Uterus (tissue), 4 donors: ENCODE measurements around the gene TFF3. TPM values are rescaled to one million over a fixed set of nuclear protein-coding genes. Genes with fewer than 3 reads are reported as not detected.

Source experiments
- DNase-seq, 2 donors: peaks; one replicate each; pipeline ENCODE4 v3.0.0-alpha.2; 2019 to 2020
- H3K27ac ChIP-seq, 2 donors: fragments of 200-600 bp; sonication (generic); 1 replicate in 1 of 2; 2 replicates in 1 of 2; pipeline ENCODE4 v1.5.1; 2016 to 2018
- H3K27me3 ChIP-seq, 2 donors: fragments of 200-600 bp; sonication (generic); one replicate each; pipeline ENCODE4 v1.5.1; 2018 to 2019; ENCODE audit warnings: control low read depth in 1 of 2
- H3K36me3 ChIP-seq, 2 donors: fragments of 200-600 bp; sonication (generic); one replicate each; pipeline ENCODE4 v1.5.1; 2019; ENCODE audit warnings: control low read depth in 1 of 2
- H3K4me1 ChIP-seq, 2 donors: fragments of 200-600 bp; sonication (generic); one replicate each; pipeline ENCODE4 v1.5.1; 2018 to 2019; ENCODE audit warnings: control low read depth in 1 of 2
- H3K4me3 ChIP-seq, 2 donors: fragments of 200-600 bp; sonication (generic); 1 replicate in 1 of 2; 2 replicates in 1 of 2; pipeline ENCODE4 v1.5.1; 2018 to 2019; ENCODE audit warnings: mild to moderate bottlenecking in 1 of 2
- H3K9me3 ChIP-seq, 2 donors: fragments of 200-600 bp; sonication (generic); one replicate each; pipeline ENCODE4 v1.5.1; 2019; ENCODE audit warnings: control low read depth in 1 of 2
- POLR2A ChIP-seq, 2 donors: fragments of 450-650 bp; IDR thresholded peaks; one replicate each; pipeline ENCODE4 v1.6.1; 2016; ENCODE audit warnings: antibody characterized with exemption in 2 of 2, mild to moderate bottlenecking in 1 of 2, moderate library complexity in 1 of 2
- intact Hi-C: fragments of 100-400 bp; cut with DNase I; formaldehyde crosslinking; loops from one replicate; pipeline ENCODE4 v1.15.1; 2023; ENCODE audit warnings: low total_unique reads
- total RNA-seq, 4 donors: library from RNA; depleted of rRNA in 3 of 4; stranded (reverse); fragments of >200 nt in 3 of 4; gene quantifications; one replicate each; pipeline versions ENCODE4 v1.1.0 to v1.2.4, GENCODE V29; 2014 to 2023
- TF ChIP-seq, protein P1 (sequence below), 4 experiments: fragments of 200-600 bp in 2 of 4; fragments of 450-650 bp in 2 of 4; sonication (generic) in 2 of 4; IDR thresholded peaks; one replicate each; pipeline ENCODE4 v1.5.1; 2016 to 2019; ENCODE audit warnings: antibody characterized with exemption in 4 of 4, mild to moderate bottlenecking in 2 of 4, moderate library complexity in 1 of 4
- donor health status: DM: yes; HTN: yes; CAD: no.

Gene TFF3
- total RNA-seq, 4 donors from 2014 or later = 1.4 to 49.7 (median 24.2) TPM

DNA sequence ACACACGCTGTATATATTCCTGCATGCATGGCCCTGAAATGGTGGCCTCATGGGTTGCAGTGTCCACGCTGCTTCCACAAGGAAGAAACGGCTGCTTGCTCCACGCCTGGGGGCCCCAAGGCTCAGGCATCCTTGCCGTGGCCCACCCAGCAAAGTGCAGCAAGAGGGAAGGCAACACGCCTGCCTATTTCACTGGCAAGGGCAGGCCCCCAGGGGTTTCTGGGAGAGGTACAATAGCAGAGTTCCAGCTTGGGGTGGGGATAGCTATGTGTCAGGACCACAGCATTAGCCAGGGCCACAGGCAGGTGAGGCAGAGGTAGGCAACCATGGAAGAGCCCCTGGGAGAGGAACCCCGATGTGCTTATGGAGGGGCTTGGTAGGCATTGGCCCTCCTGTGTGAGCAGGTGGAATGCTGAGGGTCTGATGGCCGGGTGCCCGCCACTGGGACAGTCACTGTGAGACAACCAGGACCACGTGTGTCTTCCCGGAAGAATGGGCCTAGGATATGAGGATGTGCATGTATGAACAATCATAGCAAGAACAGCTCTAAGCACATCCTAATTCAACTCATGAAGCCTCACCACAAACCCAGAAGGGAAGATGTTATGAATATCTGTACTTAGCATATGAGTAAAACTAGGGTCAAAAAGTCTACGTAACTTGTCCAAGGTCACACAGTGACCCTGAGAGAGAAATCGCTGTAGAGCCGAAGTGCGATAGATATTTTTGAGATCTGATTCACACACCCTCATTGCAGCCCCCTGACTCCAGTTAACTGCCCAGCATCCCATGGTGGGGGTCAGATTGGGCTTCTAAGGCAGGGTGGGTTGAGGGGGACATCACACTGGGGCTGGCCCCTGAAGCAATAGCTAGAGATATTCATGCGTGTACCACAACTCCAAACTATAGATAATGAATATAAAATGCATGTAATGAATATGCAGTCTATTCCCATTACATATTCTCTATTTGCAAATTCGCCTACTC, 23.8 kb upstream of the TFF3 start:
- Histone ChIP-seq H3K27ac (no peak overlapping the region), H3K4me1 (no peaks in the 10 kb centered on the region), H3K4me3 (no peak overlapping the region), H3K9me3 (no peaks in the 10 kb centered on the region), H3K27me3 (peaks cover 0 to 9% of the 10 kb centered on the region in 2 donors), H3K36me3 (no peaks in the 10 kb centered on the region)
- intact Hi-C loops = no loop called here
- TF ChIP-seq, protein P1, sequence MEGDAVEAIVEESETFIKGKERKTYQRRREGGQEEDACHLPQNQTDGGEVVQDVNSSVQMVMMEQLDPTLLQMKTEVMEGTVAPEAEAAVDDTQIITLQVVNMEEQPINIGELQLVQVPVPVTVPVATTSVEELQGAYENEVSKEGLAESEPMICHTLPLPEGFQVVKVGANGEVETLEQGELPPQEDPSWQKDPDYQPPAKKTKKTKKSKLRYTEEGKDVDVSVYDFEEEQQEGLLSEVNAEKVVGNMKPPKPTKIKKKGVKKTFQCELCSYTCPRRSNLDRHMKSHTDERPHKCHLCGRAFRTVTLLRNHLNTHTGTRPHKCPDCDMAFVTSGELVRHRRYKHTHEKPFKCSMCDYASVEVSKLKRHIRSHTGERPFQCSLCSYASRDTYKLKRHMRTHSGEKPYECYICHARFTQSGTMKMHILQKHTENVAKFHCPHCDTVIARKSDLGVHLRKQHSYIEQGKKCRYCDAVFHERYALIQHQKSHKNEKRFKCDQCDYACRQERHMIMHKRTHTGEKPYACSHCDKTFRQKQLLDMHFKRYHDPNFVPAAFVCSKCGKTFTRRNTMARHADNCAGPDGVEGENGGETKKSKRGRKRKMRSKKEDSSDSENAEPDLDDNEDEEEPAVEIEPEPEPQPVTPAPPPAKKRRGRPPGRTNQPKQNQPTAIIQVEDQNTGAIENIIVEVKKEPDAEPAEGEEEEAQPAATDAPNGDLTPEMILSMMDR (IDR thresholded peaks at IDR 0.05) = no peak
- no peak for TF ChIP-seq POLR2A (IDR thresholded peaks at IDR 0.05)
- no peak for DNase-seq

DNA sequence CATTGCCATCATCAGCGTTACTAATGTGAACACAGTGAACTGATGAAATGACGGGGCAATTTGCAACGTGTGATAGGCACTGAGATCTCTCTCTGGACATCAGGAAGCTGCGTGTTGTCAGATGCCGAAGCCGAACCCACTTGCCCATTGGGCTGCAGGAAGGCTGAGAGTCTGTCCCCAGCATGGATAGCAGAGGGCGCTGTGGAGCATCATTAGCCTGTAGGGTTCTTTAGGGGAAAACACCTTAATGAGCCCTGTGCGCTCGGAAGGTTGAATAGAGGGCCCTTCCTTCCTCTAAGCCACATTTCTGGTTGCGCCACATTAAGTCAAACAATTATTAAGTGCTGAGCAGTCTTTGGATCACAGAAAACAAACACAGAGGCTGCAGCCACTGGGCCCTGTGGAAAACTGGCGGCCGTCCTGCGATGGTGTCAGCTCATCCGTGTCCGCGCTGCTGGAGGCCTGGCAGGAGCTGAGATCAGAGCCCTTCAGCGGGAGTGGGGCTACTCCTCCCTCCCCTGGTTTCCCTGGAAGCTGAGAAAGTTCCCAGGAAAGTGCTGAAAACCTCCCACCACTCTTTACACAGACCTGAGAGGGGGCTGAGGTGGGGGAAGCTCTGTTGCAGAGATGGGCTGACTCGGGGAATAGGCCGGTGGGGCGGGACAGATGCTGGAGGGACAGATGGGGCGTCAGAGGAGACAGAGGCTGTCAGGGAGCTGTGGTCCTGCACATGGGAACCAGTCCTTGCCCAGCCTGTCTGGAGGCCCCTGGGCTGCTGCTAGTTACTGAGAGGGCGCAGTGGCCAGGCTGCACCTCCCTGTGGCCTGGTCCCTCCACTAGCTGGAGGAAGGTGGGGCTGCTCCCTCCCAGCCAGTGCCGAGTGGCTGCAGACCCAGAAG, 22.9 kb upstream of the TFF3 start:
- no peak for TF ChIP-seq POLR2A (IDR thresholded peaks at IDR 0.05)
- TF ChIP-seq, protein P1 (IDR thresholded peaks at IDR 0.05) = peak; percentile 22 to 53 (median 33)
- no peaks in the 10 kb centered on the region for H3K36me3 ChIP-seq
- peak; percentile 24 to 46 for DNase-seq
- peaks cover 0 to 9% of the 10 kb centered on the region in 2 donors for H3K27me3 ChIP-seq
- no peak overlapping the region for H3K27ac ChIP-seq
- H3K9me3 ChIP-seq = no peaks in the 10 kb centered on the region
- no peaks in the 10 kb centered on the region for H3K4me1 ChIP-seq
- intact Hi-C loops = no loop called here
- no peak overlapping the region for H3K4me3 ChIP-seq

DNA sequence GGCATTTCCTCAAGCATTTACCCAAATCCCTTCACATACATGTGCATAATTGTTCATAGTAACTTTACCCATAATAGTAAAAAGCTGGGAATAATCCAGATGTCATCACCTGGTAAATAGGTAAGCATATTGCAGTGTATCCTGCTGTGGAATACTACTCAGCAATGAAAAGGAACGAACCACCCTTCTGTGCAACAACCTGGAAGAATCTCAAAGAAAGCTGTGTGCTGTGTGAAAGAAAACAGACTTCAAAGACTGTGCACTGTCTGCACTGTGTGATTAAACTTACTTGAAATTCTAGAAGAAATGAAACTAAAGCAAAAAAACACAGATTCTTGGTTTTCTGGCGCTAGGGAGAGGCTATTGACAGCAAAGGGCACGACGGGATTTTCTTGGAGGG, 22.1 kb upstream of the TFF3 start:
- Histone ChIP-seq H3K4me3 (no peak overlapping the region), H3K27ac (no peak overlapping the region), H3K27me3 (peaks cover 0 to 9% of the 10 kb centered on the region in 2 donors), H3K4me1 (no peaks in the 10 kb centered on the region), H3K9me3 (no peaks in the 10 kb centered on the region), H3K36me3 (no peaks in the 10 kb centered on the region)
- intact Hi-C loops = no loop called here
- TF ChIP-seq, protein P1 (IDR thresholded peaks at IDR 0.05) = no peak
- TF ChIP-seq POLR2A (IDR thresholded peaks at IDR 0.05) = no peak
- no peak for DNase-seq

DNA sequence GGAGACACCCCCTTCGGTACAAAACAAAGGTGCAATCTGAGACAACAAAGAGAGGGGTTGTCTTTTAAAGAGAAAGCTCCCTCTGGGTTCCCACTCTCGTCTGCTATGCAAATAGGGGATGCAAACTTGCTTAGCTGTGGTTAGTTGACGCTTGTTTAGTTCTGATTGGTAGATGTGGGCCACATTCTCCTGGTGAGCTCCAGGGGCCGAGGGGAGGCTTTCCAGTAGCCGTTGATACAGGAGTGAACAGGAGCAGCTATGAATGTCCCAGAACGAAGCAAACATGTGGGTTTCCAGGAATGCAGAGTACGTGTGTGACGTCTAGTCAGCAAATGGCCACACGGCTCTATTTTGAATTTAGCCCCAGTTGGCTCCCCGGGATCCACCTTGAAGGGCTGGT, 20.8 kb upstream of the TFF3 start:
- Histone ChIP-seq H3K4me3 (no peak overlapping the region), H3K36me3 (no peaks in the 10 kb centered on the region), H3K9me3 (no peaks in the 10 kb centered on the region), H3K27ac (no peak overlapping the region), H3K4me1 (no peaks in the 10 kb centered on the region), H3K27me3 (peaks cover 0 to 9% of the 10 kb centered on the region in 2 donors)
- no peak for TF ChIP-seq POLR2A (IDR thresholded peaks at IDR 0.05)
- TF ChIP-seq, protein P1 (IDR thresholded peaks at IDR 0.05) = no peak
- DNase-seq = no peak
- intact Hi-C loops = no loop called here
